Frontal cortex (tissue), 4 donors: ENCODE data around the gene CSF3. TPM values are rescaled to one million over a fixed set of nuclear protein-coding genes. Genes with fewer than 3 reads are reported as not detected.

ENCODE experiments used
- DNase-seq, 2 donors: peaks; one replicate each; pipeline ENCODE4 v3.0.0; 2012; ENCODE audit warnings: low spot score in 2 of 2
- FAIRE-seq: peaks from 2 replicates; lab custom pipeline; 2012; peaks lifted over from hg19 to GRCh38; lab: Jason Lieb, UNC
- total RNA-seq: library from RNA; depleted of rRNA; stranded (reverse); fragments of >200 nt; gene quantifications from one replicate; pipeline ENCODE4 v1.2.3, GENCODE V29; 2014
- donor health status: control.
- donor health status: control.
- donor health status: control.

Gene CSF3
- total RNA-seq, 1 donor from 2014 or later = not detected

DNA sequence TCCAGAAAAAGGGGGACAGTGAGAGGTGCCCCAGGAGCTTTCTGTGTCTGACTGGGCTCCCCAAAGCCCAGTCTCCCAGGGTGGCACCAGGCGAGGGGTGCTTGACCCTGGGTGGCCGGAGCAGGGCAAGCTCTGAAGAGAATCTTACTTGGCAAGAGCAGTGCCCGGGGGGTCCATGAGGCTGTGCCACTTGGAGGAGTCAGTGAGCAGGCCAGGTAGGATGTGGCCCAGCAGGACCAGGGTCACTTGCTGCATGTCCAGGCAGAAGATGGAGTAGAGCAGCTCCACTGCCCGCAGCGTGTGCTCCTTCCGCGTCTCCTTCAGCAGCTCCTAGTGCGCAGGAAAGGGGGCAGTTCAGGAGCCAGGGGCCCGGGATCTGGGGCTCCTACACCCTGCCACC lies 7.3 kb downstream of the CSF3 start:
- FAIRE-seq (no peak), DNase-seq (no peak)

DNA sequence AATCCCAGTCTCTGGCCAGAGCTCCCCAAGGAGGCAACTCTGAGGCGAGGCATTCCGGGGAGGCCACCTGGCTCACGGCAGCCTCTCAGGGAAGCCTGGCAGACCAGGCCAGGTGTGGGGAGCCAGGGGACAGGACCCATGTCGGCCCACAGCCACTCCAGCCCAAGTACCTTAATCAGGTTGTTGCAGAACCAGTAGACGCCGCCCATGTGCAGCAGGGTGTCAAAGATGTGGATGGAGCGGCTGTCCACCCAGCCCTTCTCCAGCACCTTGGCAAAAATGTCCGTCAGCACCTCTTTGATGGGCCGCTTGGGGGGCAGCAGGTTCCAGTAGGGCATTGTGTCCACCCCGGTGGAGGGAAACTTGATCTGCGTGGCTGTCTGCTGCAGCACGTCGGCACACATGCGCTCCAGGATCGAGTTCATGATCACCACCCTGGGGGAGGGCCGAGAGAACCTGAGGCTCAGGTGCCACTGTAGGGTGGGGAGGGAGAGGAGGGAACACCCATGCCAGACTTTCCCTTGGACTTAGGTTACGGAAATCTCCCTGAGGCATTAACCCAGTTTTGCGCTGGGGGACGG lies 7.8 kb downstream of the CSF3 start:
- FAIRE-seq = no peak
- no peak for DNase-seq

DNA sequence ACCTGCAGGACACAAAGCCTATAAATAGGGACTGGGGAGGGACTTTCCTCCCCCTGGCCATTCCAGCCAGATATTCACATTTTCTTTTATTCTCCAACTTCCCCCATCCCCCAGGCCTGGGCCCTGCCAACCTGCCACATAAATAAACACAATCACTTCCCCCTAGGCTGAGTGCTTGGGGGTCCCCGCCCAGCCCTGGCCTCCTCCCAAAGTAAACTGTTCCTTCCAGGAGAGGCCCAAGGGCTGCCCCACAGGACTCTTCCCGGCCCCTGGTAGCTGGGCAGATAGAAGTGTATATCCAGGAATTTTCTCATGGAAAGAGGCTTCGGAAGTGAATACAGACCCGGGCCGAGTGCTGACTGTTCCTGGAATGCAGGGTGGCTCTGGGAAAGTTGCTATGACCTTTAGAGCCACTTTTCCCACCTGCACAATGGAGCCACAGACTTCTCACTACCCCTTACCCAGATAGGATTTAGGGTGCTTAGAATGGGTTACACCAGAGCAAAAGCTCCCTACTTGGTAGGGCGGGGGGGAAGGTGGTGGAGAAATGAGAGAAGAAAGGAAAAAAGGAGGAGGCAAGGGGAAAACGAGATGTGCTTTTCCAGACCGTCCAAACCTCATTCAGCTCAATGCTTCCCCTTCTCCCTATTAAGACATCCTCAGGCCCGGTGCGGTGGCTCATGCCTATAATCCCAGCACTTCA lies 8.5 kb downstream of the CSF3 start:
- FAIRE-seq = no peak
- no peak for DNase-seq

DNA sequence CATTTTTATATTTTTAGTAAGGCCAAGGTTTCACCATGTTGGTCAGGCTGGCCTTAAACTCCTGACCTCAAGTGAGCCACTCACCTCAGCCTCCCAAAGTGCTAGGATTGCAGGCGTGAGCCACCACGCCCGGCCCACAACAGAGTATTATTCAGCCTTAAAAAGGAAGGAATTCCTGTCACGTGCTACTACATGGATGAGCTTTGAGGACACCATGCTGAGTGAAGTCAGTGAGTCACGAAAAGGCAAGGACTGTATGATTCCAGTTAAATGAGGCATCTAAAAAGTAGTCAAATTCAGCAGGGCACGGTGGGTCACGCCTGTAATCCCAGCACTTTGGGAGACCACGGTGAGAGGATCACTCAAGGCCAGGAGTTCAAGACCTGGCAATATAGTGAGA lies 9.7 kb downstream of the CSF3 start:
- no peak for FAIRE-seq
- no peak for DNase-seq

DNA sequence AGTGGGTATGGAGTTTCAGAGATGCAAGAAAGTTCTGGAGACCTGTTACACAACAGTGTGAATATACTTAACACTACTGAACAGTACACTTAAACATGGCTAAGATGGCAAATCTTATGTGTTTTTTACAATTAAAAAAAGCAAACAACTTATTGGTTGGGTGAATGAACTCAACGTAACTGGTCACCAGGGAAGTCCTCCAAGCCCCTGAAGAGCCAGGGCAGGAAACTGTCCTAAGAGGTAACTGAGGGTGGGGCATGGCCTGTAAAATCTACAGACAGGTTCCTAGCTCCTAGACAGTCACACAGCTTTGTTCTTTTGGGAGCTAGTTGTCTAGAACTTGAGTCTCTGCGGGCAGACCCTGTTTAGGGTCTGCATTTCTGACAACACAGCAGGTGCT lies 10.3 kb downstream of the CSF3 start:
- DNase-seq = no peak
- no peak for FAIRE-seq

DNA sequence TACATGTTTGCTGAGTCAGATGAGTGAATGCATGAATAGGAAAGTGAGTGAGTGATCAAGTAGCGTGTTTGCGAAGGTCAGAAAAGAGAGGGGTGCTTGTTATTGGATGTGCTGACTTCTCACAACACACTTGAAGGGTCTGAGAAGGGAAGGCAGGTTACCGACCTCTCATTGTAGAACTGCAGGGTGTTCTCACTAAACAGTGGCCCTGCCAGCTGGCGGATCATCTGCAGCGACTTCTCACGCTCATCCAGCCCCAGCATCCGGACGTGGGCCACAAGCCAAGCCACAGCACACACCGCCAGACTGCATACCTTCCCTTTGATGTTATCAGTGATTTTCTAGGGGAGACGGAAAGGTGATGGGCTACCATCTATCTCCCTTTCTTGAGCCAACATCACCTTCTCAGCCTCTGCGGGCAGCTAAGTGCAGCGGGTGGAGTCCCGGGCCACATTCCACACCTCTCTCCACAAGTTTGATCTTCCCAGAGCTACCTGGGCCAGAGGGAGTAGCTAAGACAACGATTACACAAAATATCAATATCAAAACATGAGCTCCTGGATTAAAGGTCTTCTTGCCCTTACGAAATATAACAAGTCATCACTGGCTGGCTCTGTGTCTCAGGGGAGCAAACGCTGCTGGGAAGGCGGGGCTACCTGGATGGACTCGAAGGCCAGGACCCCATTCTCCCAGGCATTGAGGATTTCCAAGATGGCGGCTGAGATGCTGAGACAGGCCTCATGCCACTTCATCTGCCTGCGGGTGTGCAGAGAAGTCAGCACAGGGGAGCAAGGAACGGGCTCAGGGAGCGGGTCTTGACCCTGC lies 11.0 kb downstream of the CSF3 start:
- FAIRE-seq = no peak
- no peak for DNase-seq

DNA sequence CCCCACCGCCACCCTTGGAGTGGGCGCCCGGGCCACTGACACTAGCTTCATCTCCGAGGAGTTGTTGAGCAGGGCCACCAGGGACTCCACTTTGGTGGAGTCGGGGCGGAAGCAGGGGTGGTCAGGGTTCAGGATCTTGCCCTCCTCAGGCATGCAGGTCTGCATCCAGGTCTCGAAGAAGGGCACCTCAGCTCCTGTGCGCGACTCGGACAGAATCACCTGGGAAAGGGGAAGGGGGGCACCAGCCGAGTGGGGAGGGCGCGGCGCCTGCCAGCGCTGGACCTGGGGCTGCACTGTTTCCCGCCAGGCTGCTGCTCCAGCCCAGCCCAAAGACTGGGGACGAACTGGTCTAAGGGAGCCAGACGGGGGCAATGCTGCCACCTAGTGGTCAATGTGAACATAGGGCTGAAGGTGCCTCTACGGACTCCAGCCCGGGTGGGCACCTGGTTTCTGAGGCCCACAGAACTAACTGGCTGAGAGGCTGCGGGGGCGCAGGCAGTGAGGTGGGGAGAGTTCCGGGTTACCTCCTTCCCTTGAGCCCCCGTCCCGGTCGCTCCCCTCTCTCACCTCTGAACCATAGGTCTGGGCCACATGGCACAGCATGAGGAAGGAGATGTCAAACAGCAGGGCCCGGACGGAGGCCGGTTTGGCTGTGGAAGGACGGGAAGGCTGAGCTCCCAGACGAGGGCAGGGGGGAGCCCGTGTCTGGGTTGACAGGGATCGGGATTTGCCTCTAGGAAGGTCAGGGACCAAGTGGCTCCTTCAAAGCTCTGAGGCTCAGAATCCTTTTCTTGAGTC lies 11.8 kb downstream of the CSF3 start:
- no peak for FAIRE-seq

DNA sequence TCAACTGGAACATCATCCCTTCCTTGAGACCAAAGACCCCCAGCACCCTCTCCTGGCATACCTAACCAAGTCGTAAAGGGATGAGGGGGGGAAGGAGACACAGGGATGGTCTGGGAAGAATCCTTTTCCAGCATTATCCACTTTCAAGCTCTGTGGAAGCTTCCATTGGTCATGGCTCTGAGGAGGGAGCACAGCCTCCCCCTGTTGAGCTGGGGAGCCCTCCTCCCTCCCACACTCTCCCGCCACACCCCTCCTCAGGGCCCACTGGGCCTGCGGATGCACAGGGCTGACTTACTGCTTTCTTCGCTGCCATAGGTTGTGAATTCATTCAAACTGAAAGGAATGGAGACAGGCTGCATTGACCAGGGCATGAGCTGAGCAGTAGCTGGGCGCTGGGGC lies 12.4 kb downstream of the CSF3 start:
- FAIRE-seq (no peak), DNase-seq (no peak)

More for the DNA sequence above, 11.8 kb downstream of the CSF3 start:
- peak; percentile 66 to 87 for DNase-seq

DNA sequence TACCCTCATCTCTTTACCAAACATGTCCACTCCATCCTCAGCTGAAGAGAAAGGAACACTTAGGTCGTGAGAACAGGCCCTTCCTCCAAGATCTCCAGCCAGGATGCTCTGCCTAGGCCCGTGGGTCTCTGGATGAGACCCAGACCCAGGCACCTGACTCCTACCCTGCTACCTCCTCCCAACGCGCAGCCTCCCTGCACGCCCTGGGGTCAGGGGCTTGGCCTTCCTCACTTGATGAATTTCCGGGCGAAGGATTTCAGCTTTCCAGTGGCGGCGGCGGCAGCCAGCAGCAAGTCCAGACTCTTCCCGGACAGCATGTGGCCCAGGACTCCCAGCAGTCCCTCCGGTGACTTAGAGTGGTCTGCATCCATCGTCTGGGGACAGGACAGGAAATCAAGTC lies 13.4 kb downstream of the CSF3 start:
- DNase-seq (no peak), FAIRE-seq (no peak)

DNA sequence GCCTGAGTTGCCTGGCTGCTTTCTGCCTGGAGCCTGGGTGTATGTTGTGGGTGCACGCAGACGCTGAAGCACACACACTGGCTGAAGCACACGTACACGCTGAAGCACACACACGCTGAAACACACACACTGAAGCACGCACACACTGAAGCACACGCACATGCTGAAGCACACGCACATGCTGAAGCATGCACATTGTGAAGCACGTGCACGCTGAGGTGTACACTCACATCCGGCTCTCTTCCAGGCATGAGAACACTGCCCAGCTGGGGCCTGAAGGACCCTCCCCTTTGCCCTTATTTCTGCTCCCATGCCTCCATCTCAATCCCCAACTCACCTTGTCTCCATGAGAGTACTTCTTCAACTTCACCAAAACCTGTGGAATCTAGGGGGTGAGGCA lies 16.5 kb downstream of the CSF3 start:
- DNase-seq (no peak), FAIRE-seq (no peak)

DNA sequence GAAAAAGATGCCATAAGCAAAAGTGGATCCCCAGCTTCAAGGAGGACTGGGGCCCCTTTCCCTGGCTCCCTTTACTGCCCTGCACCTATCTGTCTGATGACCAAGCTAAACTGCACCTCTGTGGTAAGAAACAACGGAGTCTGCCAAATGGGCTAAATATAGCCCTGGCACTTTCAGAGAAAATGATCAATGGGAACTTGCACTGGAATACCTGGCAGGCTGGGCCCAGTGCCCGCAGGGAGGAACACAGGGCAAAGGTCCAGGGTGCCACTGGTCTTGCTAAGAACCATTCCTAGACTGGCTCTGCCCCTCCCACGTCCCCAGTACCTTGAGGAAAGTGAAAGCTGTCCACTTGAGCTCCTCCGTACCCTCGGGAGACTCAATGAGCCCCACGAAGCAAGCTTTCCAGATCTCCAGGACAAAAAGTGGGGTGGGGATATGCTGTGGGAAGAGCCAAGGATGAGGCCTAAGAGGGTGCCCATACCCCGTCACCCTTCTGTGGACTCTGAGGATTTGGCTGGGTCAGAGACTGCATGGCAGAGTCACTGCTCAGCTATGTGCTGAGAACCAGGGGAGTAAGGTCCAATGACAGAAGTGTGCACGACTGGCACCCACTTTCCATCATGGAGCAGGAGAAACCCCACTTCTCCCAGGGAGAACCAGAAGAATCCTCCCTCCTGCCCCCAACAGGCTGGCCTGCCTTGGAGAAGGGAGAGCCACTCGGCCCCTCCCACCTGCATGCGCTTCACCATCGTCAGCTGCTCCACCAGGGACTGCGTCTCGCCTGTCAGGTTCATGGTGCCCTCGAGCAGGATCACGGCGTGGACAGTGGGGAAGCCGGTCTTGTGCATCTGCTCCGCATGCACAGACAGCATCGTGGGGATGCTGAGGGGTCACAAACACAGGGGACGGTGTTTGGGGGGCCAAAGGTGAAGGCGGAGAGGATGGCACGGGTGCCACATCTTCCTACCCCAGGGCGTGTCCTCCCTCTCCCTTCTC lies 17.4 kb downstream of the CSF3 start:
- no peak for DNase-seq
- FAIRE-seq = no peak

DNA sequence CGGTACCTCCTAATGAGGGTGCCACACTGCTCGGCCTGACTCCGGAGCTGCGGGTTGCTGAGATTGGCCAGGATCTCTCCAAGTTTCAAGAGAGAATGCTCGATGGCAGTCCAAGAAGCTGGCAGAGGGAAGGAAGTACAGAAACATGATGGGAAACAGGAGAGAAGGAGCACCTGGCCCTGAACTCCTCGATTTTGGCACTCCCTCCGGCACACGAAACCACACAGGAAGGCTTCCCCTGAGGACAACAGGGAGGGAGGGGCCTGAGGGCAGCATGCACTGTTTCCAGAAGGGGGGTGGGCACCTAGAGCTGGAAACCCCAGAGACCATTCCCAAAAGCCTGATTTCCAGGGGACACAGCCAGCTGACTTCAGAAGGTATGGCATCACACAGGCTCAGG lies 18.1 kb downstream of the CSF3 start:
- FAIRE-seq = no peak
- DNase-seq = no peak

DNA sequence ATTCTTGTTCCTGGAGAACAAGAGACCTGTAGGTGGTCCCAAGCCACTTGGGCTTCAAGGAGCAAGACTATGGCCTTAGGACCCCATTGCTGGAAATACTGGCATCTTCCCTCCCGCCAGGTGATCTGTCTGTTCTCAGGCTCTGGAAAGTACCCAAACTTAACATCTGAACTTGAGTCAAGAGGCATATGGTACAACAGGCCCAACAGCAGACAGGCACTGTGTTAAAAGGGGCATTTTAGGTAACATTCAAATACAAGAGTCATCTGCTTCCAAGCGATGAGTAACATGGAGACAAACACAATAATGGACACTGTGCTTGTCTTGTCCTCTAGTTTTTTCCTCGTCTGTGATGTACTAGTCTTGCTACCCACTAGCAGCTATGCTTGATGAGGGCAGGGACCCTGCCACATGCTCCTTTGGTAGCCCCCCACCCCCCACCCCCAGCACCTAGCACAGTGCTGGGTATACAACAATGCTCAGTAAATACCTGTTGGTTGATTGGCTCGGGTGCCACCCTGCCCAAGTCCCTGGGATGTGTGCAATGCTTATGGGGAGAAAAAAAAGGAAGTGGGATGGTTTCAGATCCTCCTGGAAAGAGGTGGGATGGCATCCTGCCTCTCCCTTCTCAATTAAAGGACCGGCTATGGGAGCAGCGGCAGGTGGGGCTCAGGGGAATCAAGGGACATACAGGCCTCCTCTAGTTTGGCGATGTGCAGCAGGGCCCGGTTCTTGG lies 19.4 kb downstream of the CSF3 start:
- DNase-seq = no peak
- no peak for FAIRE-seq

DNA sequence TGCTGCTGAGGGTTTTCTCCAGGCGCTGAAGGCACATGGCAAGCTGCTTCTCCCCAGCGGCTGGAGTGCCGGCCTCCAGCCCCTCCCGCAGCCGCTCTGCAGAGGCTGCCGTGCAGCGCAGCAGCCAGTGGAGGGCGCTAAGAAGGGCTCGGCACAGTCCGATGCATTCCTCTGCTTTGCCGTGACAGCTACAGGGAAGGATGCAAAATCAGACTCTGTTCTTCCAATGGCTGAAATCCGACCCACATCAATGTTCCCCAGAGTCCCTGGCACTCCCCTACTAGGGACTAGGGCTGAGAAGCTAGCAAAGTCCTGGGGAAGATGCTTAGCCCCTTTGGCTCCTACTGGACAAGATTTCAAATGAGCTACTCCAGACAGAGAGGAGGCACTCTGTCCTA lies 19.9 kb downstream of the CSF3 start:
- FAIRE-seq (no peak), DNase-seq (peak in 1 of 2 donors; percentile 60)

DNA sequence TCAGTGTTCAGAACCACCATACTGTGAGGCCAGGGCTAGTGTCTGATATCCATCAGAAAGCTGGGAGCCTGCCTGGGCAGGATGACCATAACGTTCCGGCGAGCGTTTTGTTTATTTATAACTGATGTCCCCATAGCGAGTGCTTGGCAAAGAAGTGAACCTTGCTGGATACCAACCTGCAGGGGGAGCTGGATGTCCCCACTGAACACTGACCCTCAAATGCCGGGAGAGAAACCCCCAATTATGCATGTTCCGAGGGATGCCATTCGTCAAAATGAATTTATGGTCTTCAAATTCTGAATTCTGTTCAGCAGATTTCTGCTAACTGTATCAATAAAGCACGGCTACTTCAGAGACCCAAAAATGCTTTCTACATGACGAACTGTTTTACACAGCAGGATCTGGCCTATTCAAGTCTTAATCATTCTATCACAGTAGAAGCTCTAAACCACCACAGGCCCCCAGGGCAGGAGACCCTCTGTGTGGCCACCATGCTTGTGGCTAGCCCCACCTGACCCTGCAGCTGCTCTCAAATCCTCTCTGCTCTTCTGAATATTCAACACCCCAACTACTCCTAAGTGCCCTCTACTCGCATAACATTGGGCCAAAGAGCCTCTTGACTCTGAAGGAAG lies 23.8 kb downstream of the CSF3 start:
- FAIRE-seq = no peak
- no peak for DNase-seq

DNA sequence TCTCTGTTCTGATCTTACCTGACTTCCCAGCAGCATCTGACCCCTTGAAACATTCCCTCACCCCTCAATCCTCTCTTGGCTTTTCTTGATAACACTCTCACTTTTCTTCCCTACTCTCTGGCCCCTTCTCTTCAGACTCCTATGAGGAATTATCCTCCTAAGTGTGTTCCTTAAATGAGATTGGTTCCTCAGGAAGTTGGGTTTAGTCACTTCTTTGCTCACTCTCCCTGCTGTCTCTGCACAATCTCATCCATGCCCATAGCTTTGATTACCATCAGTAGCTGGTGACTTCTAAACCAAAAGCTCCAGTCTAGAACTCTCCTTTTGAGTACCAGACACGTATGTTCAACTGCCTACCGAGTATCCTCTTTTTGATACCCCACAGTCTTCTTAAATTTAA lies 26.0 kb downstream of the CSF3 start:
- DNase-seq (no peak), FAIRE-seq (no peak)

DNA sequence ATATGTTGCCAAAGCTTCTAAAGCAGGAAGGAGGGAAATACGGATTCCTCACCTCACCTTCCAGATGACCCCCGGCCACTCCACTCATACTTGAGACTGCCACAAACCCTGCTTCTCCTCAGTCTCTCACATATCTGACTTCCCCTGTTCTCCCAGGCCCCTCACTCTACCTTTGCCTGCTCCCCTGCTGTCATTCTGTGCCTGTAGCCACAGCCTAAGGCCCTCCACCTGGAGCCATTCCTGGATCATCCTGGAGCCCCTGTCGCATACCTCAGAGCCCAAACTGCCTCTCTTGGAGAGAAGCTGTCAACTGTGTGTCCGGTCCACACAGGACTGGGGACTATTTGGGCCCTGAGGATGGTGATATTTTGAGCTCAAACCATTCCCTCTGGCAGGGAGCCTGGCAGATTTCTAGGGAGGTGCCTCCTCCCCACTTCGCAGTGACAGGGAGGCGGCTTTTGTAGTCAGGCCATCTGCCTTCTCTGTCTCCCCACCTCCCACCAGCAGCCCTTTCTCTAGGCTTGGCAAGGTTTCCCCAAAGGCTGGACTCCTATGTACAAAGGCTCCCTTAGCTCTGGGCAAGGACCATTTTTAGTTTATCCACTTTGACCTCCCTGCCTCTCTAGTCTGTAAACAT lies 41.3 kb downstream of the CSF3 start:
- FAIRE-seq (no peak), DNase-seq (no peak)
